Measurements from ENCODE around the gene OR4N2.
"Not testable (repeated sequence)": the region's sequence is repeated elsewhere in the genome, so short reads cannot be mapped to it uniquely, and the experiment has no call there.

The OR4N2 gene

GRCh38 chr14:19803470-19803869, at the start of gene OR4N2:
TSS of gene OR4N2 (plus strand) at chr14:19803770. CDS start at chr14:19827449, 23,679 bp downstream.
- not testable (repeated sequence) for DNase-seq

- no peak for DNase-seq
Observed at GRCh38 chr14:19754172-19754571, 49.4 kb upstream of the OR4N2 start.

GRCh38 chr14:19771491-19771890, 32.1 kb upstream of the OR4N2 start:
- not testable (repeated sequence) for DNase-seq

- DNase-seq = no peak
Observed at GRCh38 chr14:19771895-19772430, 31.6 kb upstream of the OR4N2 start.

- DNase-seq = not testable (repeated sequence)
Observed at GRCh38 chr14:19772454-19772853, 31.1 kb upstream of the OR4N2 start.

GRCh38 chr14:19773204-19773603, 30.4 kb upstream of the OR4N2 start, which contains the start of gene OR4M1:
TSS of gene OR4M1 (plus strand) at chr14:19773504. CDS start at chr14:19780323, 6,819 bp downstream.
- not testable (repeated sequence) for DNase-seq

- DNase-seq = no peak
Observed at GRCh38 chr14:19775587-19775986, 28.0 kb upstream of the OR4N2 start.

- DNase-seq = not testable (repeated sequence)
Observed at GRCh38 chr14:19785848-19786247, 17.7 kb upstream of the OR4N2 start.

- DNase-seq = not testable (repeated sequence)
Observed at GRCh38 chr14:19787318-19787717, 16.3 kb upstream of the OR4N2 start.

- DNase-seq = not testable (repeated sequence)
Observed at GRCh38 chr14:19788150-19788549, 15.4 kb upstream of the OR4N2 start.

GRCh38 chr14:19796520-19797108, 7.0 kb upstream of the OR4N2 start:
- not testable (repeated sequence) for DNase-seq

- DNase-seq = no peak
Observed at GRCh38 chr14:19799880-19800279, 3.7 kb upstream of the OR4N2 start.

GRCh38 chr14:19800282-19801117, 3.1 kb upstream of the OR4N2 start:
- DNase-seq = no peak

GRCh38 chr14:19801118-19801464, 2.5 kb upstream of the OR4N2 start:
- DNase-seq = no peak

GRCh38 chr14:19813171-19813920, 9.8 kb downstream of the OR4N2 start:
- not testable (repeated sequence) for DNase-seq

- DNase-seq = not testable (repeated sequence)
Observed at GRCh38 chr14:19819879-19820278, 16.3 kb downstream of the OR4N2 start.

- not testable (repeated sequence) for DNase-seq
Observed at GRCh38 chr14:19821016-19821415, 17.4 kb downstream of the OR4N2 start.

GRCh38 chr14:19823178-19823577, 19.6 kb downstream of the OR4N2 start:
- no peak for DNase-seq

GRCh38 chr14:19823765-19824164, 20.2 kb downstream of the OR4N2 start:
- no peak for DNase-seq

GRCh38 chr14:19827626-19828244, 24.2 kb downstream of the OR4N2 start:
- not testable (repeated sequence) for DNase-seq

GRCh38 chr14:19828314-19828713, 24.7 kb downstream of the OR4N2 start:
- DNase-seq = no peak

GRCh38 chr14:19834203-19834848, 30.8 kb downstream of the OR4N2 start:
- not testable (repeated sequence) for DNase-seq

Data from islet precursor cell (in vitro differentiated cells).